Measurements from ENCODE around the gene SORCS2. TPM values are rescaled to one million over a fixed set of nuclear protein-coding genes. Genes with fewer than 3 reads are reported as not detected.

The SORCS2 gene
- total and polyA plus RNA-seq, 2 of the 8 experiments (the other 6 are each of a cell fraction or from before 2014, with no cell fraction given): 0.36 to 1.8 TPM

DNA sequence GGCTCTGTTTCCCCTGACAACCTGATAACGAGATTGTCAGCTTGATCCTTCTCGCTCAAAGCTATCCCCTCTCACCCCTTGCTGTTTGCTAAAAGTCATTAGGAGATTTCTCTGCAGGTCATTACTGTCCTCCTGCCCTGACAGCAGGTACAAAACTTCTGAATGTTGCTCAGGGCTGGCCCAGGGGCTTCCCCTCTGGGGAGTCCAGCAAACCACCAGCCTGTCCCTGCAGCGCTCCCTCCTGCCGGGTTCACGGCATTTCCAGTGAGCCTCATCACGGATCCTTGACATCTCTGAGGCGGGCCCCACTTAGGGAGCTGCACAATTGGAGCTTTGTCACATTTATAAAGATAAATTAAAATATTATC is 5.2 kb upstream of the SORCS2 start:
- TF ChIP-seq TAF7 (optimal IDR thresholded peaks at IDR 0.05; ENCODE audit: borderline replicate concordance, low read depth, low read length): no peak
- TF ChIP-seq RAD21 (IDR thresholded peaks at IDR 0.05 in 1 of 2, conservative IDR thresholded peaks at IDR 0.05 in 1 of 2; ENCODE audit: low read depth in 2 of 2, low read length in 2 of 2): 0 out of 4 replicates have a peak, but pooled peaks of 1 of the 2 experiments have one; percentile 12
- no peak for TF ChIP-seq FOSL1 (IDR thresholded peaks at IDR 0.05; ENCODE audit: insufficient read depth, low read depth, low read length)
- Histone ChIP-seq H2BK5ac (ENCODE audit: low read depth, low read length) (no peak overlapping the region), H3K4me3 (ENCODE audit: extremely low read depth in 1 of 4, insufficient read depth in 2 of 4, low read depth in 3 of 4, low read length in 4 of 4) (no peak overlapping the region), H2BK120ac (replicated peaks; ENCODE audit: low read depth, low read length) (no peak overlapping the region), H3K18ac (ENCODE audit: extremely low read depth, low read length) (no peak overlapping the region), H3K4me1 (replicated peaks in 1 of 4; ENCODE audit: control insufficient read depth in 3 of 4, insufficient read depth in 4 of 4, low read length in 3 of 4) (0 out of 7 replicates have a peak, but pooled peaks cover 0 to 2% (median 0%) of the 10 kb centered on the region in 4 experiments), H3K27me3 (replicated peaks in 1 of 4; ENCODE audit: control insufficient read depth in 3 of 4, extremely low read depth in 1 of 4, insufficient read depth in 3 of 4, low read length in 3 of 4) (peaks cover 0 to 26% (median 11%) of the 10 kb centered on the region in 4 experiments; a peak in 5 of 7 replicates), H3K9ac (replicated peaks in 1 of 4; ENCODE audit: extremely low read depth in 1 of 4, low read depth in 3 of 4, low read length in 3 of 4) (no peak overlapping the region), H3K23ac (ENCODE audit: insufficient read length) (no peak overlapping the region), H3K27ac (ENCODE audit: low read depth, low read length) (no peak overlapping the region), H2AFZ (ENCODE audit: low read length) (no peak overlapping the region), H2AK5ac (ENCODE audit: low read depth, low read length) (no peak overlapping the region), H3K56ac (replicated peaks; ENCODE audit: insufficient read length, low read depth, low read length) (no peak overlapping the region), H3K4ac (replicated peaks; ENCODE audit: insufficient read length, low read depth, low read length) (no peak overlapping the region), H3K14ac (ENCODE audit: insufficient read length) (no peak overlapping the region), H3K36me3 (ENCODE audit: control insufficient read depth in 2 of 4, insufficient read depth in 4 of 4, low read length in 3 of 4) (no peaks in the 10 kb centered on the region), H2BK12ac (ENCODE audit: low read depth, low read length) (no peak overlapping the region), H3K4me2 (ENCODE audit: insufficient read depth in 1 of 2, low read depth in 2 of 2, low read length in 2 of 2) (no peak overlapping the region), H4K91ac (replicated peaks; ENCODE audit: insufficient read length, low read length) (no peak overlapping the region), H4K20me1 (replicated peaks in 1 of 2; ENCODE audit: control insufficient read depth in 1 of 2, insufficient read depth in 2 of 2, low read length in 2 of 2) (peaks cover 0 to 7% of the 10 kb centered on the region in 2 experiments), H3K9me3 (ENCODE audit: insufficient read depth in 2 of 2, low read depth in 1 of 2, low read length in 1 of 2) (0 out of 4 replicates have a peak, but pooled peaks cover 0 to 2% of the 10 kb centered on the region in 2 experiments), H3K79me1 (ENCODE audit: low read depth, low read length) (no peaks in the 10 kb centered on the region; the same call in 1 of the 2 replicates), H4K5ac (ENCODE audit: insufficient read length, low read depth, low read length) (no peak overlapping the region), H2BK20ac (ENCODE audit: low read length) (no peak overlapping the region), H4K8ac (ENCODE audit: extremely low read depth, insufficient read depth, low read length) (no peak overlapping the region), H3K23me2 (ENCODE audit: low read depth, low read length) (no peaks in the 10 kb centered on the region), H3K79me2 (ENCODE audit: control insufficient read depth in 1 of 2, insufficient read depth in 2 of 2, low read length in 2 of 2) (no peaks in the 10 kb centered on the region), H2BK15ac (ENCODE audit: low read length) (no peak overlapping the region)
- CTCF ChIA-PET (ENCODE audit: partially characterized antibody): interaction anchor here (0.9 to 4.3 kb wide), 10 partner anchors 9 to 141 kb away, joined by 3 to 17 read pairs (median 3); no protein-coding TSS in a partner anchor
- WGBS, 2 experiments (ENCODE audit: extremely low coverage in 1 of 2, insufficient coverage in 1 of 2, insufficient read length in 1 of 2, insufficient replicate concordance in 2 of 2, low coverage in 1 of 2, low lambda C conversion rate in 2 of 2, missing lambda C conversion rate in 1 of 2): 82% methylated on average over 7 of the region's 7 CpGs; no CpG with 5 or more reads in 1 of the 2 experiments
- no peak for DNase-seq (ENCODE audit: low read depth in 1 of 2, low spot score in 2 of 2)
- no peak for FAIRE-seq
- POLR2A ChIA-PET (ENCODE audit: partially characterized antibody): interaction anchor here (0.8 kb wide), 1 partner anchor 167 kb away, joined by 3 read pairs; no protein-coding TSS in a partner anchor
